Stimulated activated CD8-positive, alpha-beta memory T cell treated with anti-CD3 and anti-CD28 coated beads, Interleukin-15, amount 100 ng/mL, for 48 hours (primary cell): ENCODE results near the gene VWA5B1.

Experiments
- DNase-seq, 2 donors: peaks; one replicate each; pipeline ENCODE4 v3.0.0-alpha.2; 2020; ENCODE audit warnings: low read depth in 2 of 2

Gene VWA5B1

GRCh38 chr1:20322825-20323612 is 32.3 kb downstream of the VWA5B1 start:
- no peak for DNase-seq

- no peak for DNase-seq
Observed at GRCh38 chr1:20323613-20323920, 32.9 kb downstream of the VWA5B1 start.

- no peak for DNase-seq
Observed at GRCh38 chr1:20324704-20325406, 34.2 kb downstream of the VWA5B1 start.

GRCh38 chr1:20325407-20325843 is 34.8 kb downstream of the VWA5B1 start:
- no peak for DNase-seq

GRCh38 chr1:20325844-20326420 is 35.3 kb downstream of the VWA5B1 start:
- DNase-seq, result no peak

GRCh38 chr1:20327467-20327866 is 36.8 kb downstream of the VWA5B1 start:
- no peak for DNase-seq

- DNase-seq, result no peak
Observed at GRCh38 chr1:20328201-20328600, 37.5 kb downstream of the VWA5B1 start.

GRCh38 chr1:20329793-20330542 is 39.3 kb downstream of the VWA5B1 start:
- no peak for DNase-seq

GRCh38 chr1:20334103-20334502 is 43.4 kb downstream of the VWA5B1 start:
- DNase-seq, result no peak

GRCh38 chr1:20336105-20336605 is 45.5 kb downstream of the VWA5B1 start:
- DNase-seq, result no peak

- no peak for DNase-seq
Observed at GRCh38 chr1:20337581-20337980, 46.9 kb downstream of the VWA5B1 start.

- DNase-seq, result no peak
Observed at GRCh38 chr1:20339811-20340457, 49.3 kb downstream of the VWA5B1 start.

- DNase-seq, result no peak
Observed at GRCh38 chr1:20342294-20343148, 51.8 kb downstream of the VWA5B1 start.

- DNase-seq, result no peak
Observed at GRCh38 chr1:20343149-20343937, 52.7 kb downstream of the VWA5B1 start.

- no peak for DNase-seq
Observed at GRCh38 chr1:20343938-20344302, 53.2 kb downstream of the VWA5B1 start.

- no peak for DNase-seq
Observed at GRCh38 chr1:20344738-20345137, 54.1 kb downstream of the VWA5B1 start.

- no peak for DNase-seq
Observed at GRCh38 chr1:20345419-20345818, 54.7 kb downstream of the VWA5B1 start.

- DNase-seq, result no peak
Observed at GRCh38 chr1:20346433-20346832, 55.8 kb downstream of the VWA5B1 start.

- DNase-seq, result no peak
Observed at GRCh38 chr1:20347699-20348098, 57.0 kb downstream of the VWA5B1 start.
